ENCODE results near the gene UBASH3B. TPM values are rescaled to one million over a fixed set of nuclear protein-coding genes. Genes with fewer than 3 reads are reported as not detected.

Gene UBASH3B
- total RNA-seq, 2 donors from 2014 or later: 0.78 to 12.9 TPM

DNA sequence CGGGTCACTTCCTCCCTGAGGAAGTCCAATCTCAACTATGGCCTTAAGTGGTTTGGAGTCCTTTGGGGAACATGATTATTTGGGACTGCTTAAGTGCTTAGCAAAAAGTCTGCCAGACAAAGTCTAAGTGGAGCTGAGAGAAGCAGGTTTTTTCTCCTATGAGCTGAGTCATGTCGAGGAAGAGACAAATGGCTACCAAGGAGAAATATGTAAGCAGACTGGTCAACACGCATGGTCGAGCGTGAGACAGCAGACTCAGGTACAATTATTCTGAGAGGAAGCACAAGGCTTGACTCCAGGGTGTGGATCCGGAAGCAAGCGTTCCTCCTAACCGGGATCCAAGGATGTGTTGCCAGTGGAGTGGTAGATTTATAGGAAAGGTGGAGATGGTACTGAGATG is 30.6 kb downstream of the UBASH3B start:
- H3K9me3 ChIP-seq: no peaks in the 10 kb centered on the region
- TF ChIP-seq, protein P1, sequence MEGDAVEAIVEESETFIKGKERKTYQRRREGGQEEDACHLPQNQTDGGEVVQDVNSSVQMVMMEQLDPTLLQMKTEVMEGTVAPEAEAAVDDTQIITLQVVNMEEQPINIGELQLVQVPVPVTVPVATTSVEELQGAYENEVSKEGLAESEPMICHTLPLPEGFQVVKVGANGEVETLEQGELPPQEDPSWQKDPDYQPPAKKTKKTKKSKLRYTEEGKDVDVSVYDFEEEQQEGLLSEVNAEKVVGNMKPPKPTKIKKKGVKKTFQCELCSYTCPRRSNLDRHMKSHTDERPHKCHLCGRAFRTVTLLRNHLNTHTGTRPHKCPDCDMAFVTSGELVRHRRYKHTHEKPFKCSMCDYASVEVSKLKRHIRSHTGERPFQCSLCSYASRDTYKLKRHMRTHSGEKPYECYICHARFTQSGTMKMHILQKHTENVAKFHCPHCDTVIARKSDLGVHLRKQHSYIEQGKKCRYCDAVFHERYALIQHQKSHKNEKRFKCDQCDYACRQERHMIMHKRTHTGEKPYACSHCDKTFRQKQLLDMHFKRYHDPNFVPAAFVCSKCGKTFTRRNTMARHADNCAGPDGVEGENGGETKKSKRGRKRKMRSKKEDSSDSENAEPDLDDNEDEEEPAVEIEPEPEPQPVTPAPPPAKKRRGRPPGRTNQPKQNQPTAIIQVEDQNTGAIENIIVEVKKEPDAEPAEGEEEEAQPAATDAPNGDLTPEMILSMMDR (IDR thresholded peaks at IDR 0.05): no peak
- TF ChIP-seq POLR2A (IDR thresholded peaks at IDR 0.05): no peak
- no peaks in the 10 kb centered on the region for H3K27me3 ChIP-seq
- no peak overlapping the region for H3K27ac ChIP-seq
- H3K4me3 ChIP-seq: no peak overlapping the region
- 80 to 86% methylated on average over 8 of the region's 8 CpGs for WGBS, 2 donors
- no peaks in the 10 kb centered on the region for H3K36me3 ChIP-seq (replicated peaks in 1 of 2; ENCODE audit: insufficient read depth in 1 of 2, low read depth in 2 of 2)
- ATAC-seq (no peak), DNase-seq (no peak)
- H3K4me1 ChIP-seq: no peaks in the 10 kb centered on the region
- intact Hi-C loops (cut with DNase I): no loop called here

DNA sequence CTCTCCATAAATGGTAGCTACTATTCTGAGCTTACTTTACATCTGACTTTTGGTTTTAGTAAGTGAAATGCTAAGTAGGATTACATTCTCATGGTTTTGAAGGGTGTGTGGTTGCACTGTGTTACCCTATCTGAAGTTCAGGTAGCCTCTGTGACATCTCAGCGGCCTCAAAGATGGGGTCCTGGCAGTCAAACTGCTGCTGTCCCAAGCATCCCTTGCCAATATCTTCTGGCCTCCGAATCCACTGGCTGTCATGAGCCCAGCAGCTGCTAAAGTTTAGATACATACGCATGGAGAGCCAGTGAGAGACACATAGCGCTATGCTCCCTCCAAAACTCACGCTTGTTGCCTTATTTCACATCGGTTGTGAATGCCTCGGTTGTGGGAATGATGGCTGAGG is 34.9 kb downstream of the UBASH3B start:
- H3K4me3 ChIP-seq: no peak overlapping the region
- no peaks in the 10 kb centered on the region for H3K9me3 ChIP-seq
- 88 to 100% methylated on average over 1 to 7 of the region's 7 CpGs for WGBS, 2 donors
- H3K36me3 ChIP-seq (replicated peaks in 1 of 2; ENCODE audit: insufficient read depth in 1 of 2, low read depth in 2 of 2): no peaks in the 10 kb centered on the region
- ATAC-seq: no peak
- H3K27me3 ChIP-seq: no peaks in the 10 kb centered on the region
- H3K27ac ChIP-seq: no peak overlapping the region
- TF ChIP-seq POLR2A (IDR thresholded peaks at IDR 0.05): no peak
- TF ChIP-seq, protein P1 (IDR thresholded peaks at IDR 0.05): no peak
- no peaks in the 10 kb centered on the region for H3K4me1 ChIP-seq
- DNase-seq: no peak
- intact Hi-C loops (cut with DNase I): no loop called here

DNA sequence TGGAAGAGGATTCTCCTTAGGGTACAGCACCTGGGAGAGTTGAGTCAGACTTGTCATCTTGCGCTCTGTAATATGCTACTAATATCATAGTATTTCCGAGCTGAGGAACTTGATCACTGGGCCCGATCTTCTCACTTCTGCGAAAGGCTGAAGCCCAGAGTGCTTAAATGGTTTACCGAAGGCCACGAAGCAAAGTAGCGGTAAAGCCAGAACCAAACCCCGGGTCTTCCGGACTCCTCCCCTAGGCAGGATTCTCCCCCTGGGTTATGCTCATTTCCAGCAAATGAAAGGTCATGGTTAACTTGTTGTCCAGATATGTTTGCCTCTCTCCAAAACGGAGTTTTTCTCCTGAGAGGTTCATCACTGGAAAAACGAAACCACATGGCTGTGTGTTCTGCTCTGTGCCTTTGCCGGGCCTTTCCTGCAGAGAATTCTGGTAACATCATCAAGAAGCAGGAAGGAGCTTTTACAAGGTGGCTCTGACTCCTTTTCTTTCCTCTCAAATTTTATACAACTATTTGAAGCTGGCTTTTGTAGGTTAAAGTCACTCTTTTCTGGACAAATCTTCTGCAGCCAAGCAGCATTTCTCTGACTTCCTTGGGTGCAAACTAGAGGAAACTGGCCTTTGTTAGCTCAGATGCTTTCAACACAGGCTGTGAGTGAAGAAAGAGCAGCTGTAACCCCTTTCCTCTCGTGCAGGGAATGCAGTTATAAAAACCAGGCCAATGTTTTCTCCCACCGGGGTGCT is 35.5 kb downstream of the UBASH3B start:
- Histone ChIP-seq H3K4me1 (no peaks in the 10 kb centered on the region), H3K27ac (peak overlapping the region in 1 of 4 donors; percentile 36), H3K9me3 (no peaks in the 10 kb centered on the region), H3K27me3 (no peaks in the 10 kb centered on the region), H3K36me3 (replicated peaks in 1 of 2; ENCODE audit: insufficient read depth in 1 of 2, low read depth in 2 of 2) (no peaks in the 10 kb centered on the region), H3K4me3 (no peak overlapping the region)
- 69 to 80% methylated on average over 14 of the region's 14 CpGs for WGBS, 2 donors
- intact Hi-C loops (cut with DNase I): no loop called here
- DNase-seq (peak in 1 of 4 donors; percentile 10), ATAC-seq (no peak)
- no peak for TF ChIP-seq POLR2A (IDR thresholded peaks at IDR 0.05)
- TF ChIP-seq, protein P1 (IDR thresholded peaks at IDR 0.05): no peak

DNA sequence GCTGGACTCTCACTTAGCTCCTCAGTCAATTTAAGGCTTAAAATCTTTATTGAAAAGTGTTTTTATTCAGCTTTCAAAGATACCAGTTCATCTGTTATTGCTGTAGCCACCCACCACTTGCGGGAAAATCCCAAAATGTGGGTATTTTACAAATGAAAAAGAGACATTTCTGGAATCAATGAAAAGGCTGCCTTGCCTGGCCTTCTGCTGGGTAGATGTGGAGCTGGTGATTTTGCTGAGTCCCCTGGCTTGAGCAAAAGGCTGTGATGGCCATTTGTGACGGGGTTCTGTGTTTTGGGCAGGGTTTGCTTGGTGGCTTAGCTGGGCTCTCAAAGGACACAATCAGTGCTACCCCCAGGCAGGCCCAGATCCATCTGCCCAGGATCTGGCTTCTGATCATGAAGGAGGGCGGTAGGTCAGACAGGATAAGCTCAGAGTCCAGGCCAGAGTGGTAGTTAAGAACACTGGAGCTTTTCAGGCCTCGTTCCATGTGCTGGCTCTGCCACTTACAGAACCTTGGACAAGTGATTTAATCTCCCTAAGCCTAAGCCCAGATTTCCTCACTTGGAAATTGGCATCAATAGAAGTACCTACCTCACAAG is 36.1 kb downstream of the UBASH3B start:
- intact Hi-C loops (cut with DNase I): no loop called here
- TF ChIP-seq POLR2A (IDR thresholded peaks at IDR 0.05): no peak
- TF ChIP-seq, protein P1 (IDR thresholded peaks at IDR 0.05): no peak
- no peaks in the 10 kb centered on the region for H3K36me3 ChIP-seq (replicated peaks in 1 of 2; ENCODE audit: insufficient read depth in 1 of 2, low read depth in 2 of 2)
- ATAC-seq (no peak), DNase-seq (no peak)
- H3K9me3 ChIP-seq: no peaks in the 10 kb centered on the region
- peak overlapping the region in 2 of 4 donors; percentile 0 to 36 for H3K27ac ChIP-seq
- H3K4me3 ChIP-seq: no peak overlapping the region
- H3K27me3 ChIP-seq: no peaks in the 10 kb centered on the region
- WGBS, 2 donors: 77 to 84% methylated on average over 4 of the region's 4 CpGs
- H3K4me1 ChIP-seq: no peaks in the 10 kb centered on the region
